GM12878 (cell line): ENCODE measurements around the gene TBC1D22B. TPM values are rescaled to one million over a fixed set of nuclear protein-coding genes. Genes with fewer than 3 reads are reported as not detected.

Experiments
- CUX1 ChIP-seq: IDR thresholded peaks from 2 replicates; pipeline ENCODE4 v1.6.1; 2012; ENCODE audit warnings: improper control_type of control experiment, low read depth, low read length; ENCODE audit not compliant: insufficient replicate concordance
- HCFC1 ChIP-seq: fragments of 150-350 bp; IDR thresholded peaks from 2 replicates; pipeline ENCODE4 v1.6.1; 2014; ENCODE audit warnings: low read length
- IRF3 ChIP-seq: fragments of 450-650 bp; IDR thresholded peaks from 2 replicates; pipeline ENCODE4 v1.6.1; 2014; ENCODE audit warnings: mild to moderate bottlenecking
- NR2C1 ChIP-seq: fragments of 450-650 bp; IDR thresholded peaks from 2 replicates; pipeline ENCODE4 v1.6.1; 2017; ENCODE audit warnings: antibody characterized with exemption, mild to moderate bottlenecking, moderate library complexity
- TCF12 ChIP-seq: IDR thresholded peaks from 2 replicates; pipeline ENCODE4 v1.6.1; 2011; ENCODE audit warnings: low read depth, mild to moderate bottlenecking, low read length
- polyA plus RNA-seq, 11 experiments: library from polyadenylated mRNA; depleted of rRNA in 4 of 11; unstranded in 6 of 11; stranded (reverse) in 5 of 11; fragments of >200 nt; fragmentation: Nextera tagmentation in 4 of 11; fragmentation: Illumina TruSeq in 1 of 11; extraction: Ambion mirVana in 4 of 11; extraction: Trizol in 1 of 11; gene quantifications; 1 replicate in 1 of 11; 2 replicates in 10 of 11; pipeline versions ENCODE4 v1.2.1 to v1.2.3, GENCODE V29; 2011 to 2016; ENCODE audit warnings: inconsistent platforms in 2 of 11, missing spikeins in 2 of 11, low read depth in 1 of 11
- total RNA-seq, 4 experiments: library from RNA; depleted of rRNA in 3 of 4; stranded (reverse); fragments of >200 nt in 3 of 4; fragmentation: Illumina TruSeq in 1 of 4; extraction: Trizol in 1 of 4; gene quantifications; 2 replicates each; pipeline versions ENCODE4 v1.2.1 to v1.2.3, GENCODE V29; 2013 to 2021

TBC1D22B gene
- total and polyA plus RNA-seq, 10 of the 15 experiments (the other 5 are each of a cell fraction or from before 2014, with no cell fraction given), result 3.4 to 18.7 (median 14.1) TPM

GRCh38 chr6:37218511-37218910, 39.1 kb upstream of the TBC1D22B start (continued):
- TF ChIP-seq IRF3 (no peak), HCFC1 (no peak), NR2C1 (no peak), TCF12 (no peak), CUX1 (no peak)
